K562 (cell line): ENCODE measurements around the gene FOXK2.

ENCODE experiments used
- CHCHD3 ChIP-seq: fragments of 250-450 bp; sonication (Bioruptor Pico); IDR thresholded peaks from 2 replicates; pipeline ENCODE4 v2.1.2; 2022; ENCODE audit warnings: mild to moderate bottlenecking
- FOXK2 ChIP-seq, 2 experiments: fragments of 450-650 bp; IDR thresholded peaks in 1 of 2; conservative IDR thresholded peaks in 1 of 2; 2 replicates each; pipeline ENCODE4 v1.6.1; 2016; ENCODE audit warnings: low read depth in 2 of 2, mild to moderate bottlenecking in 1 of 2
- MXI1 ChIP-seq: IDR thresholded peaks from 2 replicates; pipeline ENCODE4 v1.6.1; 2011; ENCODE audit warnings: low read depth, mild to moderate bottlenecking, improper control_type of control experiment, low read length
- TF ChIP-seq, protein P1 (sequence below): sonication (generic); formaldehyde crosslinking; IDR thresholded peaks from 2 replicates; pipeline ENCODE4 v1.9.0; 2022; ENCODE audit warnings: mild to moderate bottlenecking, missing genetic modification reagents

DNA sequence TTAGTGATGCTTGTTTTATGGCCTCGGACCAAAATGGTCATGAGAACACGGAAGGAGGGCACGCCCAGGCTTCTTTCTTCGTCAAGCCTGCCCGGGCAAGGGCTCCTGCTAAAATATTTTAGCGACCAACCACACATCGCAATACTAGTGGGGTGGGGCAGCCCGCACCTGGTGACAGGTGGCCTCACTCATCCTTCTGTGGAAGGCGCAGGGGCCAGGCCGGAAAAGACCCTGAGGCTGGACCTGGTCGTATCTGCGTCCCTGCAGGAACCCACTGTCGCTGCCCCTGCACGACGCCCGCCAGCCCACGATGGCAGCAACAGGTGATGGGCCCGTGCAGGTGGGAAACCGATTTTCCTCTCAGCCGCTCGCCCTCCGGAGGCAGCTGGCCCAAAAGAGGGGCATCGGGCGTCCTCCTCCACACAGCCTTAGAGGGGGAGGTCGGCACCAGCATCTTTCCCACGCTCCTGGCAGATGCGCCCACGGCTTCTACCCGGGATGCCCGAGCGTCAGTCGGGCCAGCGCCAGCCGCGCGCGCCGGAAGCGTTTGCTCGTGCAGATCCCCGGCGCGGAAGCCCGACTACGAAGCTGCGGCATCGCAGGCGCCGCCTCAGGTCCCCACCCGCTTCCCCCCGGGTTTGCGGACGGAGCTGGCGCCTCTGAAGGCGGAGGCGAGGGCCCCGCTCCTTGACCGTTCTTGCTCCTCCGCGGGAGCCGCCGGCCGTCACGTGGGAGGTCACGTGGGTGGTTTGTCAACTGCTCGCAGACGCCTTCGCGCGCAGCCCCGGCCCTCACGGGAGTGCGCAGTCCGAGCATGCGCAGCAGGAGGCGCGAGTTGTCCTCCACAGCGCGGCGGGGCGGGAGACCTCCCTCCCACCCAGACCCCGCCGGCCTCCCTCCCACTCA lies 22.8 kb upstream of the FOXK2 start:
- TF ChIP-seq MXI1 (no peak), CHCHD3 (CRISPR knock-in tag) (no peak), FOXK2 (conservative IDR thresholded peaks at IDR 0.05 in 1 of 2, IDR thresholded peaks at IDR 0.05 in 1 of 2; ENCODE audit: low read depth in 2 of 2) (peak; percentile 63 to 71; a peak in 3 of 4 replicates)
- TF ChIP-seq, protein P1, sequence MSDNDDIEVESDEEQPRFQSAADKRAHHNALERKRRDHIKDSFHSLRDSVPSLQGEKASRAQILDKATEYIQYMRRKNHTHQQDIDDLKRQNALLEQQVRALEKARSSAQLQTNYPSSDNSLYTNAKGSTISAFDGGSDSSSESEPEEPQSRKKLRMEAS, result peak; percentile 99
